HepG2 (cell line): ENCODE measurements around the gene FBXW2. TPM values are rescaled to one million over a fixed set of nuclear protein-coding genes. Genes with fewer than 3 reads are reported as not detected.

ENCODE experiments used
- CREBL2 ChIP-seq: sonication (generic); formaldehyde crosslinking; IDR thresholded peaks from 2 replicates; pipeline ENCODE4 v1.8.1; 2023; ENCODE audit warnings: missing genetic modification reagents, mild to moderate bottlenecking, borderline replicate concordance
- HMG20B ChIP-seq: conservative IDR thresholded peaks from 2 replicates; pipeline ENCODE4 v1.6.1; 2016; ENCODE audit warnings: missing genetic modification reagents, missing compliant biosample characterization
- HMGA1 ChIP-seq: sonication (generic); formaldehyde crosslinking; conservative IDR thresholded peaks from 2 replicates; pipeline ENCODE4 v1.4.0; 2020; ENCODE audit warnings: missing genetic modification reagents
- ISL2 ChIP-seq: sonication (generic); formaldehyde crosslinking; IDR thresholded peaks from 2 replicates; pipeline ENCODE4 v1.5.0; 2020; ENCODE audit warnings: missing genetic modification reagents
- KLF9 ChIP-seq: IDR thresholded peaks from 2 replicates; pipeline ENCODE4 v1.6.1; 2016; ENCODE audit warnings: low read depth
- MZF1 ChIP-seq: sonication (generic); formaldehyde crosslinking; IDR thresholded peaks from 2 replicates; pipeline ENCODE4 v1.8.1; 2023; ENCODE audit warnings: mild to moderate bottlenecking, missing genetic modification reagents, borderline replicate concordance
- NFIC ChIP-seq: IDR thresholded peaks from 2 replicates; pipeline ENCODE4 v1.6.1; 2012; ENCODE audit warnings: mild to moderate bottlenecking, low read length, inconsistent platforms
- RXRB ChIP-seq: IDR thresholded peaks from 2 replicates; pipeline ENCODE4 v1.6.1; 2016; ENCODE audit warnings: borderline replicate concordance, missing genetic modification reagents, missing compliant biosample characterization
- STAT5B ChIP-seq: sonication (generic); formaldehyde crosslinking; IDR thresholded peaks from 2 replicates; pipeline ENCODE4 v1.4.0; 2020; ENCODE audit warnings: missing genetic modification reagents
- TEAD2 ChIP-seq: sonication (generic); formaldehyde crosslinking; IDR thresholded peaks from 2 replicates; pipeline ENCODE4 v1.9.0; 2021; ENCODE audit warnings: missing genetic modification reagents
- ZBTB42 ChIP-seq: sonication (generic); formaldehyde crosslinking; IDR thresholded peaks from 2 replicates; pipeline ENCODE4 v1.5.0; 2020; ENCODE audit warnings: mild to moderate bottlenecking, missing genetic modification reagents
- ZFYVE20 ChIP-seq: sonication (generic); formaldehyde crosslinking; IDR thresholded peaks from 2 replicates; pipeline ENCODE4 v1.8.0; 2023; ENCODE audit warnings: low read depth, mild to moderate bottlenecking, moderate library complexity, missing genetic modification reagents, borderline replicate concordance
- ZMAT3 ChIP-seq: sonication (generic); formaldehyde crosslinking; conservative IDR thresholded peaks from 2 replicates; pipeline ENCODE4 v1.7.0; 2021; ENCODE audit warnings: missing genetic modification reagents
- ZNF33A ChIP-seq: sonication (generic); formaldehyde crosslinking; IDR thresholded peaks from 2 replicates; pipeline ENCODE4 v1.5.1; 2020; ENCODE audit warnings: missing genetic modification reagents, mild to moderate bottlenecking, moderate library complexity, borderline replicate concordance
- ZNF383 ChIP-seq: sonication (generic); formaldehyde crosslinking; IDR thresholded peaks from 2 replicates; pipeline ENCODE4 v1.4.0; 2020; ENCODE audit warnings: missing genetic modification reagents, mild to moderate bottlenecking, borderline replicate concordance
- ZNF577 ChIP-seq: sonication (generic); formaldehyde crosslinking; IDR thresholded peaks from 2 replicates; pipeline ENCODE4 v1.4.0; 2020; ENCODE audit warnings: mild to moderate bottlenecking, low read depth, missing genetic modification reagents, borderline replicate concordance
- ZNF713 ChIP-seq: sonication (generic); formaldehyde crosslinking; IDR thresholded peaks from 2 replicates; pipeline ENCODE4 v1.4.0; 2020; ENCODE audit warnings: mild to moderate bottlenecking, missing genetic modification reagents
- ZNF766 ChIP-seq: sonication (generic); formaldehyde crosslinking; IDR thresholded peaks from 2 replicates; pipeline ENCODE4 v1.5.0; 2020; ENCODE audit warnings: missing genetic modification reagents, borderline replicate concordance
- polyA plus RNA-seq, 8 experiments: library from polyadenylated mRNA; depleted of rRNA in 3 of 8; stranded (reverse) in 7 of 8; unstranded in 1 of 8; fragments of >200 nt; fragmentation: Illumina TruSeq in 4 of 8; extraction: Trizol in 4 of 8; gene quantifications; 2 replicates each; pipeline versions ENCODE4 v1.2.1 to v1.2.3, GENCODE V29; 2011 to 2016; ENCODE audit warnings: low read depth in 4 of 8, missing spikeins in 1 of 8, mixed read lengths in 1 of 8; ENCODE audit not compliant: insufficient read depth in 1 of 8
- total RNA-seq, 5 experiments: library from RNA; depleted of rRNA; stranded (reverse); fragments of >200 nt; fragmentation: Illumina TruSeq; extraction: Trizol; gene quantifications; 2 replicates each; pipeline ENCODE4 v1.2.3, GENCODE V29; 2016; ENCODE audit warnings: low read depth in 1 of 5
- TF ChIP-seq, protein P1 (sequence below): sonication (generic); formaldehyde crosslinking; IDR thresholded peaks from 2 replicates; pipeline ENCODE4 v1.4.0; 2020; ENCODE audit warnings: missing genetic modification reagents, borderline replicate concordance
- TF ChIP-seq, protein P2 (sequence below): IDR thresholded peaks from 2 replicates; pipeline ENCODE4 v1.6.1; 2016; ENCODE audit warnings: missing biosample characterization, missing genetic modification reagents, low read depth
- TF ChIP-seq, protein P3 (sequence below): sonication (generic); formaldehyde crosslinking; IDR thresholded peaks from 2 replicates; pipeline ENCODE4 v1.9.0; 2021; ENCODE audit warnings: missing genetic modification reagents, mild to moderate bottlenecking, borderline replicate concordance
- TF ChIP-seq, protein P4 (sequence below): IDR thresholded peaks from 2 replicates; pipeline ENCODE4 v1.6.1; 2012; ENCODE audit warnings: inconsistent platforms

The FBXW2 gene
- total and polyA plus RNA-seq, 2 of the 13 experiments (the other 11 are each of a cell fraction or from before 2014, with no cell fraction given) = 35.4 to 43.1 TPM

DNA sequence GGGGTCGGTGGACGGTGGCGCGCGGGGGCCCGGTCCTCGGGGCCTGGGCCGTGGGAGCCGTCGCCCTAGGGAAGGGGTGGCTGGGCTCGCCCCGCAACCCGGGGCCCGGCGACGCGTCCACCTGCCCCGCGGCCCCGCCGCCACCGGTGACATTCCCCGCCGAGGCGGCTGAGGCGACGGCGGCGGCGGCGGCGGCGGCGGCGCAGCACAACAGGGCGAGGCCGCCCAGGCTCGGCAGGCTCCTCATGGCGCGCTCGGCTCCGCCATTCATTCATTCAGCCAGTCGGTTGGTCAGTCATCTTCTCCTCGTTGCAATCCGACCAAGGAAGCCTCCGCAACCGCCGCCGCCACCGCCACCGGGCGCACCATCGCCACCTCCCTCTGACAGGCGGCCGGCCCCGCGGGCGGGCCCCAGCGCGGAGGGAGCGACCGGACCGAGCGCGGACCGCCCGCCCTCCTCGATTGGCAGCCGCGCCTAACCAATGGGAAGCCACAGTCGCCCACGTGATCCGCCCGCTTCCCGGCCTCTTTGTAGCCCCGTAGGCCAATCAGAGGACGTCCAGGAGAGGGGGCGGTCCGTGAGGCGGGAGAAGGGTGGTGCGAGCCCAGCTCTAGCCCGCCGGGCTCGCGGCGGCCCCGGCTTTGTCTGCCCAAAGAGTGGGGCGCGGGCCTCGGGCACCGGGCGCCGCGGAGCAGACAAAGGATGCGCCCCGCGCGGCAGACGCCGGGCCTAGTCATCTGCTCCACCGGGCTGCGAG, 78.9 kb downstream of the FBXW2 start, which contains the start of gene MEGF9 (continued):
- TF ChIP-seq, protein P1, sequence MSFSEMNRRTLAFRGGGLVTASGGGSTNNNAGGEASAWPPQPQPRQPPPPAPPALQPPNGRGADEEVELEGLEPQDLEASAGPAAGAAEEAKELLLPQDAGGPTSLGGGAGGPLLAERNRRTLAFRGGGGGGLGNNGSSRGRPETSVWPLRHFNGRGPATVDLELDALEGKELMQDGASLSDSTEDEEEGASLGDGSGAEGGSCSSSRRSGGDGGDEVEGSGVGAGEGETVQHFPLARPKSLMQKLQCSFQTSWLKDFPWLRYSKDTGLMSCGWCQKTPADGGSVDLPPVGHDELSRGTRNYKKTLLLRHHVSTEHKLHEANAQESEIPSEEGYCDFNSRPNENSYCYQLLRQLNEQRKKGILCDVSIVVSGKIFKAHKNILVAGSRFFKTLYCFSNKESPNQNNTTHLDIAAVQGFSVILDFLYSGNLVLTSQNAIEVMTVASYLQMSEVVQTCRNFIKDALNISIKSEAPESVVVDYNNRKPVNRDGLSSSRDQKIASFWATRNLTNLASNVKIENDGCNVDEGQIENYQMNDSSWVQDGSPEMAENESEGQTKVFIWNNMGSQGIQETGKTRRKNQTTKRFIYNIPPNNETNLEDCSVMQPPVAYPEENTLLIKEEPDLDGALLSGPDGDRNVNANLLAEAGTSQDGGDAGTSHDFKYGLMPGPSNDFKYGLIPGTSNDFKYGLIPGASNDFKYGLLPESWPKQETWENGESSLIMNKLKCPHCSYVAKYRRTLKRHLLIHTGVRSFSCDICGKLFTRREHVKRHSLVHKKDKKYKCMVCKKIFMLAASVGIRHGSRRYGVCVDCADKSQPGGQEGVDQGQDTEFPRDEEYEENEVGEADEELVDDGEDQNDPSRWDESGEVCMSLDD (CRISPR knock-in tag) = no peak
- TF ChIP-seq, protein P2, sequence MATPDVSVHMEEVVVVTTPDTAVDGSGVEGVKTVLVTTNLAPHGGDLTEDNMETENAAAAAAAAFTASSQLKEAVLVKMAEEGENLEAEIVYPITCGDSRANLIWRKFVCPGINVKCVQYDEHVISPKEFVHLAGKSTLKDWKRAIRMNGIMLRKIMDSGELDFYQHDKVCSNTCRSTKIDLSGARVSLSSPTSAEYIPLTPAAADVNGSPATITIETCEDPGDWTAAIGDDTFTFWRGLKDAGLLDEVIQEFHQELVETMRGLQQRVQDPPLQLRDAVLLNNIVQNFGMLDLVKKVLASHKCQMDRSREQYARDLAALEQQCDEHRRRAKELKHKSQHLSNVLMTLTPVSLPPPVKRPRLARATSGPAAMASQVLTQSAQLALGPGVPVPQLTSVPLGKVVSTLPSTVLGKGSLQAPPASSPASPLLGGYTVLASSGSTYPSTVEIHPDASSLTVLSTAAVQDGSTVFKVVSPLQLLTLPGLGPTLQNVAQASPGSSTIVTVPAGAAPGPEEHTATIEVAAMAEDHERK = no peak
- TF ChIP-seq STAT5B (CRISPR knock-in tag) (no peak), ZFYVE20 (CRISPR knock-in tag) (peak; percentile 18; the same call in 1 of the 2 replicates), ZNF383 (CRISPR knock-in tag) (no peak), RXRB (CRISPR knock-in tag) (no peak), KLF9 (CRISPR knock-in tag) (no peak), HMGA1 (CRISPR knock-in tag) (no peak), ZNF713 (0 out of 2 replicates have a peak, but pooled peaks have one; percentile 34), ZBTB42 (CRISPR knock-in tag) (no peak), ISL2 (CRISPR knock-in tag) (peak; percentile 67; the same call in 1 of the 2 replicates), ZMAT3 (CRISPR knock-in tag) (no peak), ZNF577 (no peak), ZNF33A (CRISPR knock-in tag) (no peak), MZF1 (CRISPR knock-in tag) (no peak), TEAD2 (no peak), NFIC (no peak), HMG20B (CRISPR knock-in tag) (no peak; the same call in 1 of the 2 replicates), ZNF766 (CRISPR knock-in tag) (peak; percentile 74; the same call in 1 of the 2 replicates), CREBL2 (CRISPR knock-in tag) (no peak)
- TF ChIP-seq, protein P3, sequence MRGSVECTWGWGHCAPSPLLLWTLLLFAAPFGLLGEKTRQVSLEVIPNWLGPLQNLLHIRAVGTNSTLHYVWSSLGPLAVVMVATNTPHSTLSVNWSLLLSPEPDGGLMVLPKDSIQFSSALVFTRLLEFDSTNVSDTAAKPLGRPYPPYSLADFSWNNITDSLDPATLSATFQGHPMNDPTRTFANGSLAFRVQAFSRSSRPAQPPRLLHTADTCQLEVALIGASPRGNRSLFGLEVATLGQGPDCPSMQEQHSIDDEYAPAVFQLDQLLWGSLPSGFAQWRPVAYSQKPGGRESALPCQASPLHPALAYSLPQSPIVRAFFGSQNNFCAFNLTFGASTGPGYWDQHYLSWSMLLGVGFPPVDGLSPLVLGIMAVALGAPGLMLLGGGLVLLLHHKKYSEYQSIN = no peak
- TF ChIP-seq, protein P4, sequence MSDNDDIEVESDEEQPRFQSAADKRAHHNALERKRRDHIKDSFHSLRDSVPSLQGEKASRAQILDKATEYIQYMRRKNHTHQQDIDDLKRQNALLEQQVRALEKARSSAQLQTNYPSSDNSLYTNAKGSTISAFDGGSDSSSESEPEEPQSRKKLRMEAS = peak; percentile 61; the same call in 1 of the 2 replicates
